GM11168 (cell line): ENCODE measurements around the gene ZSWIM5.
"Not testable (repeated sequence)": the region's sequence is repeated elsewhere in the genome, so short reads cannot be mapped to it uniquely, and the experiment has no call there.

Experiments
- in situ Hi-C: fragments of 300-500 bp; cut with MboI; formaldehyde crosslinking; loops from one replicate; pipeline ENCODE4 v1.12.0; 2022; ENCODE audit warnings: low sequenced_read_pairs; ENCODE audit not compliant: unreplicated experiment

Gene ZSWIM5

DNA sequence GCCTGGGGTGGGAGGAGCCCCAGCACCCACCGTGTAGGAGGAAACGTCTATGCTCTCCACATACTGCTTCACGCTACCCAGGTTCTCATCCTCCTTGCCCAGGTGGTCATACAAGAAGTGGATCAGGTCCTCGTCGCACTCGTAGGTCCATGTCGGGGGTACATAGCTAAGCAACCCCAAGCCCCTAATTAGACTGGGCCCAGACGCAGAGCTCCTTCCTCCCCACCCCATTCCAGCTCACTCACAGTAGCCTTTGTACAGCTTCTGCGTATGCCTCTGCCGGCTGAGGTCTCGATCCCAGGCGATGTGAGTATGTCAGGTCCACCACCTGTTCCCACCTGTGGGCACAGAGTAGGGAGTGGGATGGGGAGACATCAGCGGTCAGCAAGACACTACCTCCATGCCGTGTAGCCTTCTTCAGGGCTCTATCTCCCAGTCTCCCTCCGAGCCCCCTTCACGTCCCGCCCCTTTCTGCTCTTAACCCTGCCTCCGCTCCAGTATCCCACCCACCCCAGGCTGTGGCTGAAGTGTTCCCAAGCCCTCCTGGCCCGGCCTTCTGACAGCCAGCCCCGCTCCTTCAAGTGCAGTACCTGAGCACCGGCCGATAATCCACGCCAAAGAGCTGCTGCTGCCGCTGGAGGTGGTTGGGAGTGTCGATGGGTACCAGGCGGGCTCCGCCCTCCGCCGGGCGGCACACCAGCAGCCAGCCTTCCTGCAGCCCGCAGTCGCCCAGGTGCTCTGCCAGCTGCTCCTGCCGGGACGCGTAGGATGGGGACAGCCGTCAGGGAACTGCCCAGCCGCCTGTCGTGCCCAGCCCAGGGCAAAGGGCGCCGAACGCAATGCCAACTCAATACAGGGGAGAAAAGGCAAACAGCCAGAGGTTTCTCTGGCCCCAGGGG is 196.2 kb downstream of the ZSWIM5 start:
- in situ Hi-C loops = no loop called here

DNA sequence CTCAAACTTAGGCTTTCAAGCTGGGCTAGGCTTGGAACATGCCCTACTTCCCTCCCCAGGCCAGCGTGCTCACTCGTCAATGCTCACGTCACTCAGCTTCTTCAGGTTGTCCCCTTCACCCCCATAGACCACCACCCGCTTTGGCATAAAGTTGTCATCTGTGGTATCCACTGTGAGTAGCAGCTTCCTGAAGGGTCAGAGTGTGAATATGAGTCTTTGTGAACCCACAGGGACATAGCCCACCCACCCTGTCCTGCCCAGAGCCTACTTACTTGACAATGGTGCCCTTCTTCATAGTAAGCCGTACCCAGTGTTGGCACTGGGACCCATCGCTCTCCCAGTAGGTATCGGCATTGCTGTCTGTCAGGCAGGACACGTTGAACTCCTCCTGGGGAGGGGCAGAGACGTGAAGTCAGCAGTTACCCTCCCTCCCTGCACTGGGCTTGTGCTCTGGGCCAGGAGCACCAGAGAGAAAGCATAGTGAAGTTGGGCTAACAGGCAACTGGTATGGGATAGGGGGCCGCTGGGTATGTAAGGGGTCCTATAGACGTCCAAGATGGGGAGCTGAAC is 197.0 kb downstream of the ZSWIM5 start:
- in situ Hi-C loops = no loop called here

DNA sequence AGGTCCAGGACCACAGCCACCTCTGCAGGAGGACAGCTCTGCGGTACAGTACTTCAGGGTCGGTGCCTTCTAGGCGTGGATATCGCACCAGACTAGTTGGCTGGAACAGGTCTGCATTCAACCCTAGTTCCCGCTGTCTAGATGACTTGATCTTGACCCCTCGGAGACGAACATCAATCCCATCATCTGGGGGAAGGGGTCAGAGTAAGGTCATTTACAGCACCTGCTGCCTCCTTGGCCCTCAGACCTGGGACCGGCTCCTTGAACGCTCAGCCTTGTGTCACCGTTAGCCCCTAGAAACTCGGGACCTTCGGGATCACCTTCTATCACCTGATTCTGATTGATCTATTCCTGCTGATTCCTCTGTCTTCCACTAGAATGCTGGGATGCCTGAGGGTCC is 197.9 kb downstream of the ZSWIM5 start:
- in situ Hi-C loops = no loop called here

DNA sequence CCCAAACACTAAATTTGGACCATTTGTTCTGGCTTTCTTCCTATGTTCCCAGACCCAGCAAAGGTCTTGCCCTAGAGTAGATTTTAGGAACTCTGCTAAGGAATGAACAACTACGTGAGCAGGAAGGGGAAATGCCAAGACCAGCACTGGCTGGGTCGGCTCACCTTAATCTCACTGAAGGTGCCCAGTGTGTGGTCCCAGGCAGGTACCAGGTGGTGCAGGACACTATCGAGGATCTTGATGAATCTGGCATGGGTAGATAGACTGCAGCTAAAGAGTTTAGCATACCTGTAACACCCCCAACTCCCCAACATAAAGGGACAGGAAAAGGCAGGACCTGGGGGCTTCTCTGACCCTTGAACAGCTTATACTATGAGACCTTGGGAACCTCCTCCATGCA is 198.3 kb downstream of the ZSWIM5 start:
- in situ Hi-C loops = no loop called here

DNA sequence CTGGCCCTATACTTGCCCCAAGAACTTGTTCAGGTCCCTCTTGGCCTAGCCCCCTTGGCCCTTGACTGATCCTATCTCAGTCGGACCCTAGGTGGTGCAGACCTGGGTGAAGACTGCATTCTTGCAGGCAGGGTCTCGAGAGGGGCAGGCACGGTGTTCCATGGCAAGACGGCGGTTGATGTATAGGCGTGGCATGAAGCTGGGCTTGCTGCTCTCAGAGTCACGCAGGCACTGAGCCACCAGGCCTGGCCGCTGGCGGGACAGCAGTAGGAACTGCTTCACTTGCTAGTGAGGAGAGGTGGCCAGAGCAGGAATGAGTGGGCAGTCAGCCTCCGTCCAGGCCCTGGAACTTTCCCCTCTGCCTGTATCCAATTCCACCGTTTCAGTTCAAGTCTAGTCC is 199.1 kb downstream of the ZSWIM5 start:
- in situ Hi-C loops = no loop called here

DNA sequence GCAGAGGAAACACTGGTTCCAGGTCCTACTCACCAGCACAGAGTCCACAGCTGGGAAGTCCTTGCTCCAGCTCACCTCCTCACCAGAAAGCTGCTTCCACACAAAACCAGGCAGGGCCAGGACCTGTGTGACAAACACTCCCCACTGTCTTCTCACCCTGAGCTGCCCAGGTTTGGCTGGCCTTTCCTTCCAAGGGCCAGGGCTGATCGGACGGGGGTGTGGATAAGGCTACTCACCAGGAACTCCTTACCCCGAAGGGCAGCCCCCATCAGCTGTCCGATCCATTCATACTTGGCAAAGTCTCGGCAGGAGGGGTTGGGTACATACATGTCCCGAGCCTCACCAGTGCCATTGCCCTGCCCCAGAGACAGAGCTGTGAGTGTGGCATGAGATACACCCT is 200.6 kb downstream of the ZSWIM5 start:
- in situ Hi-C loops = no loop called here

DNA sequence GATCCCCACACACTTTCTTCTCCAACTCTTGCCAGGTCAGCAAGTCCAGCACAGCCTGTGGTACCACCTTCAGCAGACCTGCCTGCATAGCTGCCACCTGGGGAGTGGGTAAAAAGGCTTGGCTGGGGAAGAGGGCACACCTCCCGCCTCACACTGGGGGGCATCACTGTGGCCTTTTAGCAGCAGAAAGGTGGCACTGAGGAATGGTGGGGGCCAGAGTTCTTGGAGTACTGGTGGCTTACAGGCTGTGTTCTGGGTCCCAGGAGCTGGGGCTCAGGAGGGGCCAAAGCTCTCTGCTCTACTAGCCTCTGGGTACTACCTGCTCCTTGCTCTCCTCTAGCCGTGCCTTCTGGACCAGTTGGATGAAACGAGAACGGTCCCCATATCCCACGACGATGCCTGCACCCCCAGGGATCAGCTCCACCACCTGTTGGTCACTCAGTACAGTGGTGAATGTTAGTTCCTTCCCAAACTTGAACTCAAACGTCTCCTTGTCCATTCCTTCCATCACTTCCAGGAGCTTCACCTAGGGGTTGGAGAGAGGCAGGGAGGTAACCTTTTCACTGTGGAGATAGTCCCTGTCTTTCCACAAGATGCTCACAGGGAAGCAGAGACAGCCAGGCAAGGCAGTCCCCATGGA is 202.0 kb downstream of the ZSWIM5 start:
- in situ Hi-C loops = no loop called here

DNA sequence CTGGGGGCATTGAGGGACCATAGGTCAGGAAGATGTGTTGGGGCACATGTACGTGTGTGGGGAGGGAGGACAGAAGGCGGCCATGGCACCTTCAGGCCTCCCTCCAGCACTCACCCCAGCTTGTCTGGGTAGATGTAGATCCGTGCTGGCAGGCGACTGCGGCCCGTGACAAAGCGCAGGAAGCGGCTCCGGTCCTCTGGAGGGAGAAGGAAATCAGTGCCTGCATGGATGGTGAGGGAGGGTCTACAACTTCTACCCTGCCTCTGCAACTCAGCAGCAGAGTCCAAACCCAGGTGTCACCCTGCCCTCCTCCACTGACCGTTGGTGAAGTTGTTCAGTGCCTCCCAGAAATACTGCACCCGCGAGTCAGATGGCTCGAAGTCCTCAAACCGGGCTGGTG is 202.7 kb downstream of the ZSWIM5 start:
- in situ Hi-C loops = no loop called here

DNA sequence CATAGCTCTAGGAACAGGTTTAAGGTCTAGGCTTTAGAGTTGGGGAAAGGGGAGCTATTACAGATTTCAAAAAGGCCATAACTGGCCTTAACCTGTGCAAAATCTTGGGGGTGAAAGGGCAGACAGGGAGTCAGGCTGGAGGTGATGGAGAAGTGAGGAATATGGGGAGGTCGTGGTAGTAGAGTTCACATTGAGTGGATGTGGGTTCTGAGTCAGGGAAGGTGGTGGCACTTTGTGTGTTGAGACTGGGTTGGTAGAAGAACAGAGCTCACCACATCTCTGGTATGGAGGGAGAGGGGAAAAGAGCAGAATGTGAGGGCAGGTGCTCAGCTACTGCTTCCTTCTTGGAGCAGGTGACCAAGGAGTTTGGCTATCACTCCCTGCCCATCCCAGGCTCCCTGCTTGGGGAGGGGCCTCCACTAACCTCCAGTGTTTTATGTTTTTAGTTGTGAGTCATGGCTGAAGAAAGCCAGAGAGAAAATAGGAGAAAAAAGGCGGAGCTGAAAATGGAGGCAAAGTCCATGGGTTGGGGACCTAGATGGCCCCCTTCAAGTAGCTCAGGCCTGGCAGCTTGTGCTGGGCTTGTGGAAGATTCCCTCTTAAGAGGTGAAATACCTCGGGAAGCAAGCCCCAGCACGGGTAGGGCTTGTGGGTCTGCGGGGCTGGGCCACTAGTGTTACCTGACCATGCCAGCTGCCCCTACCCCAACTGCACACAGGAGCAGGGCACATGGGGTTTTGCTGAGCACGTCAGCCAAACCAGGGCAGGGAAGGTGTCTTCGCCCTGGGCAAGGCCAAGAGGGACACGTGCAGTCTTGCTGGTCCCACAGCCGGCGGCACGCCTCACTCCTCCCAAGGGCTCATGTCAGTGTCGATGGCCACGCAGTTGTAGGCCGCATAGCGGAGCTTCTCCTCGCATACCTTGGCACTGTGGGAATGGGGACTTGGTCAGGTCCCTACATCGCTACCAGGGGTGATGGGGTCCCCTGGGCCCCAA is 203.5 kb downstream of the ZSWIM5 start:
- in situ Hi-C loops = no loop called here

DNA sequence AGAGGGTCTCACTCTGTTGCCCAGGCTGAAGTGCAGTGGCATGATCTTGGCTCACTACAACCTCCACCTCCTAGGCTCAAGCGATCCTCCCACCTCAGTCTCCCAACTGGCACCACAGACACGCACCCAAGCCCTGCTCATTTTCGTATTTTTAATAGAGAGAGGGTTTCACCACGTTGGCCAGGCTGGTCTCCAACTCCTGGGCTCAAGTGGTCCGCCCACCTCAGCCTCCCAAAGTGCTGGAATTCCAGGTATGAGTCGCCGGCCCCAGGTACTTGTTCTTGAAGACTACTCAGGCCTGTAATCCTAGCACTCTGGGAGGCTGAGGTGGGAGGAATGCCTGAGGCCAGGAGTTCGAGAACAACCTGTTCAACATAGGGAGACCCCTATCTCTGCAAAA is 204.8 kb downstream of the ZSWIM5 start:
- in situ Hi-C loops = not testable (repeated sequence)

DNA sequence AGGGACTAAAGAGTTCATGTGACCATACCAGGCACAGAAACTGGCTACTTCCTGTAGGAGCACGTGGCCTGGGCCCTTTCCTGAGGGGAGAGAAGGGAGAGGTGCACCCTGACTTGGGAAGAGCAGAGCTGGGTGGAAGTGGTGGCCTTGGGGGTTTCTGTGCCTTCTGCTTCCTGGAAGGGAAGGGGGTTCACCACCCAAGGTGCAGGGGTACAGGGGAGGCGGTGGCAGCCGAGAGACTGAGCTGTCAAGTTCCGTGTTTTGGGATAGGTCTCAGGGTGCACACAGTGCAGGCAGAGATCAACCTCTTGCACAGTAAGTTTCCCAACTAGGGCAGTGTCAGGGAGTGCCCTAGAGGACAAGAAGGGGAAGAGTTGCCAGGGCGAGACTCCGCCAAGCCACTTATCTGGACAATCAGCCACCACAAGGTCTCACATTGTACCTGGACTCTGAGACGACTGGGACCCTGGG is 205.4 kb downstream of the ZSWIM5 start:
- in situ Hi-C loops = no loop called here

DNA sequence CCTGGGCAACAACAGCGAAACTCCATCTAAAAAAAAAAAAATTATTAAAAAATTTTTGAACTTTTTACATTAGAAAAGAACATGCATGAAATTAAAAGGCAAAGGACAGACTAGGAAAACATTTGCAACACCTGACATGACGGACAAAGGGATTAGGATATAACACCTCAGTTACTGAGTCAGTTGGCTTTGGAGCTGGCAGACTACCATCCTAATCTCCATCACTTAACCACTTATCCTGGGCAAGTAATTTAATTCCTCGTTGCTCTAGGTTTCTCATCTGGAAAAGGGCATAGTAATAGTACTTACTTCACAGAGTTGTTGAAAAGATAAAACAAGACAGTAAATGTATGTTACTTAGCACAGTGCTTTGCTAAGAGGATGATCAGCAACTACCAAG is 207.2 kb downstream of the ZSWIM5 start:
- in situ Hi-C loops = no loop called here

DNA sequence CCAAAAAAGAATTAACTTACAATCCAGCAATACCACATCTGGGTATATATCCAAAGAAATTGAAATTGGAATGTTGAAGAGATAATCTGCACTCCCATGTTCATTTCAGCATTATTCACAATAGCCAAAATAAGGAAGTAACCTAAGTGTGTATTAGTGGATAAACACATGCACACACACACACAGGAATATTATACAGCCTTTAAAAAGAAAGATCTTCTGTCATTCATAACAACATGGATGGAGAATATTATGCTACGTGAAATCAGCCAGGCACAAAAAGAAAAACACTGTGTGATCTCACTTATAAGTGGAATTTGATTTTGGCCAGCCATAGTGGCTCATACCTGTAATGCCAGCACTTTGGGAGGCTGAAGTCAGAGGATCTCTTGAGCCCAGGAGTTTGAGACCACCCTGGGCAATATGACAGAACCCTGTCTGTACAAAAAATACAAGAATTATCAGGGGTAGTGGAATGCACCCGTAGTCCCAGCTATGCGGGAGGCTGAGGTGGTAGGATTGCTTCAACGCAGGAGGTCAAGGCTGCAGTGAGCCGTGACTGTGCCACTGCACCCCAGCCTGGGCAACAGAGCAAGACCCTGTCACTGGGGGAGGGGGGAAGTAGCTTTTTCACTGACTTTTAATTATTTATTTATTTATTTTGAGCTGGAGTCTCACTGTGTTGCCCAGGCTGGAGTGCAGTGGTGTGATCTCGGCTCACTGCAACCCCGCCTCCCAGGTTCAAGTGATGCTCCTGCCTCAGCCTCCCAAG is 210.8 kb downstream of the ZSWIM5 start:
- in situ Hi-C loops = no loop called here

DNA sequence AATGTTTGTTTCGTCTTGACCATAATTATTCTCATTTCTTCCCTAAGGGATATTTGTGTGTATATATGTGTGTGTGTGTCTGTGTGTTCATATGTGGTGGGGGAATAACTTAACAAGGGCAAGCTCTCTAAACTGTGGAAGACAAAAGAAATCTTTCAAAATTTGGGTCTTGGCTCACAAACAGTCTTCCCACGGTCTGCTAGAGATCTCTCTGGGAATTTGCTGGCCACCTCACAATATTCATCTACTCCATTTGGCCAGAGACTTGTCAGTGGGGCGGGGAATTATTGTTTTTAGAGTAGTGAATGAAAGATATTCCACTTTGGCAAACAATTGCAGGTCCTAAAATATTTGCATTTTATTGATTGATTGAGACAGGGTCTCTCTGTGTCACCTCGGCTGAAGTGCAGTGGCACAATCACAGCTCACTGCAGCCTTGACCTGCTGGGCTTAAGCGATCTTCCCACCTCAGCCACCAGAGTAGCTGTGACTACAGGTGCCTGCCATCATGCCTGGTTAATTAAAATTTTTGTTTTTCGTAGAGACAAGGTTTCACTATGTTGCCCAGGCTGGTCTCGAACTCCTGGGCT is 212.0 kb downstream of the ZSWIM5 start:
- in situ Hi-C loops = no loop called here

DNA sequence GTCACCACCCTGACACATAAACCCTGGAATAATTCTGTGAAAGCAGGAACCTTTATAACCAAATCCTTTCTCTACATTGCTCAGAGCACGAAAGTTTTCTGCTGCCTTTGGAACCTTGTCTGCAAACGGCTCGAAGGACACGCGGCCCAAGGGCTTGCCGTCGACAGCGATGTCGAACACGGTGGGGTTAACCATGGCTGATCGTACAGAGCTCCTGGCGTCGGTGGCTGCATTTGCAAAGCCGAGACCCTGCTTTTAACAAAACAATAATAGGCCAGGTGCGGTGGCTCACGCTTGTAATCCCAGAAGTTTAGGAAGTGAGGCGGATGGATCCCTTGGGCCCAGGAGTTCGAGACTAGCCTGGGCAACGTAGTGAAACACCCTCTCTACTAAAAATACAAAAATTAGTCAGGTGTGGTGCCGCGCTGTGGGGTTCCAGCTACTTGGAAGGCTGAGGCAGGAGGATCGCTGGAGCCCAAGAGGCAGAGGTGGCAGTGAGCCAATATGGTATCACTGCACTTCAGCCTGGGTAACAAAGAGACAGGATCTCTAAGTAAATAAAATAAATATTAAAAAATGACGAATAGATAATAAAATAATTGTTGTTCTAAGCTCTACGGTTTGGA is 217.8 kb downstream of the ZSWIM5 start:
- in situ Hi-C loops = no loop called here

DNA sequence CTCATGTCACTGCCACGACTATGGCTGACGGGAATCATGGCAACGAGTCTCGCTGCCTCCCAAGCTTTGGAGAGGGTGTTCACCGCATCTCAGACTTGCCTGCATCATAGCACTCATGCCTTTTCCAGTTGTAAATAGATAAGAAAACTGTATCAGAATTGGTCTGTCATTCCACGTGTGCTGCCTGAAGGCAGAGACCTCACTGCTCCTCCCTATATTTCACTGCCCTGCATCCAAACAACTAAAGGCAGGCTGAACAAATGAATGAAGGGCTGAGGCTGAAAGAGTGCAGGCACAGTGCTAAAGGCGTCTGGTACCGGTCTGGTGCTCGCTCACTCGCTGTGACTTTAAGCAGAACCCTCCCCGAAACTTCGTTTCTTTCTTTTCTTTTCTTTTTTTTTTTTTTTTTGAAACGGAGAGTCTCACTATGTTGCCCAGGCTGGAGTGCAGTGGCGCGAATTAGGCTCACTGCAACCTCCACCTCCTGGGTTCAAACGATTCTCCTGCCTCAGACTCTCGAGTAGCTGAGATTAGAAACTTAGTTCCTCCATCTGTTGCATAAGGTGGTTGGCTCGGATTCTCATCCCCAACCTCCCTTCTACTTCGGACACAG is 220.6 kb downstream of the ZSWIM5 start:
- in situ Hi-C loops = no loop called here

DNA sequence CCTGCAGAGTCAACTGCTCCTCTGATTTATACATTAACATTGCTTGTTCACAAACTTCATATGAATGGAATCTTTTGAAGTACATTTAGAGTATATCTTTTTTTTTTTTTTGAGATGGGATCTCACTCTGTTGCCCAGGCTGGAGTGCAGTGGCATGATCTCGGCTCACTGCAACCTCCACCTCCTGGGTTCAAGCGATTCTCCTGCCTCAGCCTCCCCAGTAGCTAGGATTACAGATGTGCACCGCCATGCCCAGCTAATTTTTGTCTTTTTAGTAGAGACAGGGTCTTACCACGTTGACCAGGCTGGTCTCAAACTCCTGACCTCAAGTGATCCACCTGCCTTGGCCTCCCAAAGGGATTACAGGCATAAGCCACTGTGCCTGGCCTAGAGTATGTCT is 229.0 kb downstream of the ZSWIM5 start:
- in situ Hi-C loops = not testable (repeated sequence)

DNA sequence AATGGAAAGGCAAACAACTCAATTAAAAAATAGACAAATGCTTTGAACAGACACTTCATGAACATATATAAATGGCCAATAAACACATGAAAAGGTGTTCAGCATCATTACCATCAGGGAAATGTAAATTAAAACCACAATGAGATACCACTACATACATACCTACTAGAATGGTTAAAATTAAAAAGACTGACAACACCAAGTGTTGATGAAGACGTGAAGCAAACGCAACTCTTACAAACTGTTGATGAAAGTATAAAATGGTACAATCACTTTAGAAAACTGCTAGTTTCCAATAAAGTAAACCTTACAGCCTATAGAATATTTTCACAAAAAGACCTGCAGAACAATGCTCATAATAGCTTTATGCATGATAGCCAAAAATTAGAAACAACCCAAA is 230.2 kb downstream of the ZSWIM5 start:
- in situ Hi-C loops = no loop called here
